Measurements from ENCODE around the gene AP1S1.

The AP1S1 gene

DNA sequence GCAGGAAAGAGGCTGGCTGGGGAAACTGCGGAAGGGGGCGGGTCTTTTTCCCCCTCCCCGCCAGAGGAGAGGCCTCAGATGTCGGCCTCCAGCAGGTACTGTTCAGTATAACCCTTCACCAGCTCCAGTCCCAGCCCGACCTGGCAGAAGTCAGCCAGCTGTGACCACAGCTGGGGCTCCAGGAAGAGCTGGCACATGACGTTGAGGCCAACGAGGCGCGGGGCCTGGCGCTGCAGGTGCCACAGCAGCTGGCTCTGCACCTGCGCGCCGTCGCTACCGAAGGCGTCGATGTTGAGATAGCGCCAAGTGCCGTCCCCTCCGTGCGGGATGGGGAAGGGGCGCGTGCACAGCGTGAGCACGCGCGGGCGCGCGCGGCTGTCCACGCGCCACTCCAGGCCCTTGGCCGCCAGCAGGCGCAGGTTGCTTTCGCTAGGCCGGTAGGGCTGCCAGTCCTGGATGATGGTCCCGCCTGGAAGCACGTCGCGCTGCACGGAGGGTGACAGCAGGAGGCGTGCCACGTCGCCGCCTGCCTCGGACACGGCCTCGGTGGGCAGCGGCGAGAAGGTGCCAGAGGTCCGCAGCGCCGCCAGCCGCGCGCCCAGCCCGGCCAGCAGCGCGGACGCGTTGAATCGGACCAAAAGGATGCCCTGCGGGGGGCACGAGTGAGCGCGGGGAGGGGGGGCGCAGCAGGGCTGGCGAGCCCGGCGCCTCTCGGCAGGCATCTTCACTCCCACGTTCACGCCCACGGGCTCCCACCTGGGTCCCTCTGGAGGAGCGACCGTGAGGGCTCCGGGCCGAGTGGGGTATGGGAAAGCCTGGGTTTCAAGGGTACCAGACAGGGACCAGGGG is 18.0 kb downstream of the AP1S1 start:
- peak in 1 of 2 experiments; percentile 37 for DNase-seq (ENCODE audit: low read depth in 1 of 2, low spot score in 1 of 2)
- in situ Hi-C loops (cut with HindIII; ENCODE audit: low pct_unique_long_range_greater_than_20kb, low sequenced_read_pairs): no loop called here
- TF ChIP-seq JUND (IDR thresholded peaks at IDR 0.05; ENCODE audit: low read depth): no peak

DNA sequence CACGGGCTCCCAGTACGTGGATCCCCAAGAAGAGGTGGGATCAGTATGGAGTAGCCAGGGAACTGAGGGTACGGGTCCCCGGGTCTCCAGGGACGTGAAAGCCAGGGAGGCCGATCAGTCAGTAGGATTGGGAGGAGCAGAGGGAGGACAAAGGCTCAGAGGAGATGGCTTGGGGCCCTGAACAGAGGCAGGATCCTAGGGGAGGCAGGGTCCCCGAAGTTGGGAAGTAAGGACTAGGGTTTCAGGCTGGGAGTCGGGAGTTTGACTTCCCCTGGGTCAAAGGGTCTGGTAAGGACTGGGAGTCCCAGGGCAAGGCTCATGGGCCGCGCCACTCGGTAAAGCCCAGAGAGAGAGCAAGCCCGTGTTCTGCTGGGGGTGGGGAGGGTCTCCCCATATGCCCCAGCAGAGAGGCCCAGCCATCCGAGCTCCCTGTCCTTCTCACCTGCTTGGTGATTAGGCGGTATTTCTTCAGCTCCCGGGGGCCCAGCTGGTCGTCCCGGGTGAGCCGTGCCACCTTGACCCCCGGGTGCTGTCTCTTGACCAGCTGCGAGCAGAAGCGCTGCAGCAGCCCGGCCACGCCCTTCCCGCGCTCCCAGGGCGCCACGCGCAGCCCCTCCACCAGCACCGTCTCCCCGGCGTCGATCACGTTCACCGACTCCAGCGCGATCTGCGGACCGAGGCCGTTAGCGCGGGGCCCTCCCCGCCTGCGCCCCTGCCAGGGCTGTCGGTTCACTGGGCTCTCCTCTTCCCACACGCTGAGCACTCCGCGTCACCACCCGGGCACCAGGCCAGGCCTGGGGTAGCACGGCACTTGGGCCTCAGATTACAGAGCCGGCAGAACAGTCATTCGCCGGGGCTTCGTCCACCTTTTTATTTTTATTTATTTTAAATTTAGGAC is 18.8 kb downstream of the AP1S1 start:
- DNase-seq (ENCODE audit: low read depth in 1 of 2, low spot score in 1 of 2): peak in 1 of 2 experiments; percentile 43
- in situ Hi-C loops (cut with HindIII; ENCODE audit: low pct_unique_long_range_greater_than_20kb, low sequenced_read_pairs): no loop called here
- TF ChIP-seq JUND (IDR thresholded peaks at IDR 0.05; ENCODE audit: low read depth): no peak

DNA sequence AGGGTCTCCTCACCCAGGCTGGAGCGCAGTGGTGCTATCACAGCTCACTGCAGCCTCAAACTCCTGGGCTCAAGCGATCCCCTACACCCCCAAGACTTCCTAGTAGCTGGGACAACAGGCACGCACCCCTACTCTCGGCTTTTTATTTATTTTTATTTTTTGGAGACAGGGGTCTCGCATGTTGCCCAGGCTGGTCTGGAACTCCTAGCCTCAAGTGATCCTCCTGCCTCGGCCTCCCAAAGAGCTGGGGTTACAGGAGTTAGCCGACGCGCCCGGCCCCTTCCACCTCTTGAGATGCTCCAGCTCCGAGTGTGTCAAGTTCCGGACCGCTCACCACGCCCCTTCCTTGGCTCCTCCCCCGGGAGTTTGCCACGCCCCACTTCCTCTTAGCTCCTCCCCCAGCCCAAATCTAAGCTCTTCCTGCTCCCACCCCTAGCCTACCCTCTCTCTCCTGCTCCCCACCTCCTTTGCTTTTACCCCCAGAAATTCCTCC is 19.5 kb downstream of the AP1S1 start:
- DNase-seq (ENCODE audit: low read depth in 1 of 2, low spot score in 1 of 2): peak; percentile 75 to 79
- in situ Hi-C loops (cut with HindIII; ENCODE audit: low pct_unique_long_range_greater_than_20kb, low sequenced_read_pairs): no loop called here
- TF ChIP-seq JUND (IDR thresholded peaks at IDR 0.05; ENCODE audit: low read depth): no peak

DNA sequence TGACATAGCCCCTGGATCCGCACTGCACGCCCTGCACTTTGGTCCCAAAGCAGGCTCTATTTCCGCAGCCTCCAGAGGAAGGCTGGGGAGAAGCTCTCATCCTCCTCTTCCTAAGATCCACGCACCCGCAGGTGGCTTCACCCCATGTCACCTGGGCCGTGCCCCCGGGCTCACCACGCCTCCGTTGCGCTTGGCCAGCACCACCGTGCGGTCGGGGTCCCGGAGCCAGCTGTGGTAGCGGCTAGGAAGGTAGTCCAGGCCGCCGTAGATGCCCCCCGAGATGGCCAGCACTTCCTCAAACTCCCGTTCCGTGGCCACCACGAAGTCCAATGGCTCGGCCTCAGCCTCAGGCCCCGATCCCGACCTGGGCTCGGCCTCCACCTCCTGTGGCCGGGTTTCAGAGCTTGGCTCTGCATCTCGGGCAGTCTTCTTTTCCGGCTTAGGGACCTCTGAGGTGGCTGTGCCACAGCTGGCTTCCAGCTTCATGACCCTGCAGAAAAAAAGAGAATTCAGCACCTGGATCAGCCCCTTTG is 20.1 kb downstream of the AP1S1 start:
- no peak for TF ChIP-seq JUND (IDR thresholded peaks at IDR 0.05; ENCODE audit: low read depth)
- in situ Hi-C loops (cut with HindIII; ENCODE audit: low pct_unique_long_range_greater_than_20kb, low sequenced_read_pairs): no loop called here
- DNase-seq (ENCODE audit: low read depth in 1 of 2, low spot score in 1 of 2): no peak

DNA sequence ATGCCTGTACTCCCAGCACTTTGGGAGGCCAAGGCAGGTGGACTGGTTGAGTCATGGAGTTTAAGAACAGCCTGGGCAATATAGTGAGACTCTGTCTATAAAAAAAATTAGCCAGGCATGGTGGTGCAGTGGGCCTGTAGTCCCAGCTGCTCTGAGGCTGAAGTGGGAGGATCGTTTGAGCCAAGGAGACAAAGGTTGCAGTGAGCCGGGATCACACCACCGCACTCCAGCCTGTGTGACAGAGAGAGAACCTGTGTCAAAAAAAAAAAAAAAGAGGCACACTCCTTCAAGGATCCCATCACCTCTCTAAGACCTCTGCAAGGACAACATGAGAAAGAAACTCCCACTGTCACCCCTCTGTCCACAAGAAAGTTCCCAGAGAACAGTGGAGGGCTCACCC is 21.4 kb downstream of the AP1S1 start:
- DNase-seq (ENCODE audit: low read depth in 1 of 2, low spot score in 1 of 2): no peak
- TF ChIP-seq JUND (IDR thresholded peaks at IDR 0.05; ENCODE audit: low read depth): no peak
- in situ Hi-C loops (cut with HindIII; ENCODE audit: low pct_unique_long_range_greater_than_20kb, low sequenced_read_pairs): no loop called here

DNA sequence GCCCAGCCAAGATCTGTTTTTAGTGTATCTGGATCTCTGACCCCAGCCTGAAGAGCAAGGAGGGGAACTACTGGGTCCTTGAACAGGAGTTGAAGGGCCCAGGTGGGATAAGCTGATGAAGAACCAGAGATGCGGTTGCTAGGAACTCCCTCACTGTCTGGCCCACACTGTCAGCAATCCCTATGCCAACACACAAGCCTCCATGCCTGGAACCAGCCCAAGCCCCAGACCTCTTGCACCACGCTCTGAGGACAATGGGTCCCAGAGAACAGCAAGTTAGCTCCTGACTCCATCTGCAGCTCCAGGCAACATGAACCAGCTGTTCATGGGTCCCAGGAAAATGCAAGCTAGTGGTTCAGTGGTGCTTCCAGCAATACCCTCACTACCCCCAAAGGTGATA is 23.4 kb downstream of the AP1S1 start:
- no peak for TF ChIP-seq JUND (IDR thresholded peaks at IDR 0.05; ENCODE audit: low read depth)
- no peak for DNase-seq (ENCODE audit: low read depth in 1 of 2, low spot score in 1 of 2)
- in situ Hi-C loops (cut with HindIII; ENCODE audit: low pct_unique_long_range_greater_than_20kb, low sequenced_read_pairs): no loop called here

DNA sequence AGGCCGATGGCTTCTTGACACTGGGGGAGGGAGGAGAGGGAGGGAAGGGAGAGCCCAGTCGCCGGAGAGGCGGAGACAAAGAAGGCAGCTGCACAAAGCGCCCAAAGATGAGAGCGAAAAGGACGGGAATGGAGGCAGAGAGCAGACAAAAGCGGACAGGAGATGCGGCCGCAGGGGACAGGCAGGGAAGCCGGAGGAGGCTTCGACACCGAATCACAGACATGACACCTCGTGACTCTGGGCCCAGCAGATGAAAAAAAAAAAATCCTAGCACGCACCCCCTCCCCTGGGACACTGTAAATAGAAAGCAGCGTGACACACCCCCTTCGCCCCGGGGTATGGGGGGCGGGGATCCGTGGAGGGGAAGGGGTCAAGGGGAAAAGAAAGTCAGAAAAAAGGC is 24.8 kb downstream of the AP1S1 start:
- no peak for DNase-seq (ENCODE audit: low read depth in 1 of 2, low spot score in 1 of 2)
- in situ Hi-C loops (cut with HindIII; ENCODE audit: low pct_unique_long_range_greater_than_20kb, low sequenced_read_pairs): no loop called here
- TF ChIP-seq JUND (IDR thresholded peaks at IDR 0.05; ENCODE audit: low read depth): no peak

DNA sequence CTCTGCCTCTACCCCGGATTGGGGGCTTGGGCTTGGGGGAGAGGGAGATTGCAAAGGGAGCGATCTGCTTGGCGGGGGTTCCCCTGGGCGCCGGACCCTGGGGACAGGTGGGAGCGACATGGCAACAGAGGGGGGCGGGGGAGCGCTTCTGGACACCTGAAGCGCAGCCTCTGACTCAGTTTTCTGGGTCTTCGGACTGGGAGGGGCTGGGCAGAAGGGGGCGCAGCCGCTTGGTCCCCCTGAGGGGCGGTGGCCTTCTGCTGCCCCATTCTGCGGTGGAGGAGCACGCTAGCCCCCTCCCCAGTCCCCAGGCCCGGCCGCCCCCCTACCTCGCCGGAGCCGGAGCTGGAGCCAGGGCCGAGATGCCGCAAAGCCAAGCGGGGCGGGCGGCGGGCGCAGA is 25.4 kb downstream of the AP1S1 start:
- in situ Hi-C loops (cut with HindIII; ENCODE audit: low pct_unique_long_range_greater_than_20kb, low sequenced_read_pairs): no loop called here
- no peak for DNase-seq (ENCODE audit: low read depth in 1 of 2, low spot score in 1 of 2)
- no peak for TF ChIP-seq JUND (IDR thresholded peaks at IDR 0.05; ENCODE audit: low read depth)

DNA sequence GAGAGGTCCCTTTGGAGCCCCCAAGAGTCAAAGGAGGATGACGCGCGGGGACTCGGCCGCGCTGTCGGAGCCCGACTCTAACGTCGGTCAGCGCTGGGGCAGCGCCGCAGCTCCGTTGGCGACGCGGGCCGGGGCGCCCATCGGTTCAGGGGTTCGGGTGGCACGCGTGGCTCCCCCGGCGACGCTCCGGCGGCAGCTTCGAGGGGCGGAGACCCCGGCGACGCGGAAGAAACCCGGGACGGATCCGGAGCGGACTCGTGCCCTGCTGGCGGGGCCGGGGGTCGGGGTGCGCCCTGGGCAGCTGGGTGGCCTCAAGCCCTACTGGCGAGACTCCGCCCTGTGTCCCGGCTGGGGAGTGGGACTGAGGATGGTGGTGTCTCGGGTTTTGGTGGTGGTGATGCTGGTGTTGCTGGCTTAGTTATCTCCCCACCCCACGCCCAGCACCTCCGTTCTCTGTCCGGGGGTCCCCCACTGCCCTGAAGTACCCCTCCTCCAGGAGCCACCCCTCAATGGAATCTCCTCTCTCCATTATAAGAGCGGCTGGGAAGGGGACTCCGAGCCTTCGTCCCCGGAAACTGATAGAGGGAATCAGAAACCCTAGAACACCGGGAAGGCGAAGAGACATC is 26.0 kb downstream of the AP1S1 start, which contains the start of gene NAT16:
NAT16 (minus strand) TSS at position 164 of the 626 bp plus-strand sequence. CDS start 5,486 bp downstream, outside the sequence.
- TF ChIP-seq JUND (IDR thresholded peaks at IDR 0.05; ENCODE audit: low read depth): no peak
- no peak for DNase-seq (ENCODE audit: low read depth in 1 of 2, low spot score in 1 of 2)
- in situ Hi-C loops (cut with HindIII; ENCODE audit: low pct_unique_long_range_greater_than_20kb, low sequenced_read_pairs): no loop called here

DNA sequence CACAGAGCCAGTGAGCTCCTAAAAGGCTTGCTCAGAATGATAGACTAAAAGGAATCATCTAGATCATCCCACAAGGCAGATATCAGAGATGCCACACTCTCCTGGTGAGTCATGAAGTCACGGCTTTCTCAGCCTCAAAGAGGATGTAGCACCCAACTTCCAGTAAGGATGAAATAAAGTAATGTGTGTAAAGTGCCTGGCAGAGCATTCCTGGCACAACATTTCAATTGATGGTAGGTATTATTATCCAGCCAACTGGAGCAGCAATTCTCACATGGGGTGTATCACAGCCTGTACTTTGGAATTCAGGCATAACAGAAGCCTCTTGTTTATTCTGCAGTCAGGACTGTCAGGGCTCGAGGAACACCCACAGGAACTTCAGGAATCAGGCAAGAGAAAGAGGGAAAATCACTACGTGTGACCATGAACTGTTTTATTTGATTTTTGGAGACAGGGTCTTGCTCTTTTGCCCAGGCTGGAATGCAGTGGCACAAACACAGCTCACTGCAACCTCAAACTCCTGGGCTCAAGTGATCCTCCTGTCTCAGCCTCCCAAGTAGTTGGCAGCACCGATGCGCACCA is 31.1 kb downstream of the AP1S1 start:
- DNase-seq (ENCODE audit: low read depth in 1 of 2, low spot score in 1 of 2): no peak
- in situ Hi-C loops (cut with HindIII; ENCODE audit: low pct_unique_long_range_greater_than_20kb, low sequenced_read_pairs): no loop called here
- no peak for TF ChIP-seq JUND (IDR thresholded peaks at IDR 0.05; ENCODE audit: low read depth)

DNA sequence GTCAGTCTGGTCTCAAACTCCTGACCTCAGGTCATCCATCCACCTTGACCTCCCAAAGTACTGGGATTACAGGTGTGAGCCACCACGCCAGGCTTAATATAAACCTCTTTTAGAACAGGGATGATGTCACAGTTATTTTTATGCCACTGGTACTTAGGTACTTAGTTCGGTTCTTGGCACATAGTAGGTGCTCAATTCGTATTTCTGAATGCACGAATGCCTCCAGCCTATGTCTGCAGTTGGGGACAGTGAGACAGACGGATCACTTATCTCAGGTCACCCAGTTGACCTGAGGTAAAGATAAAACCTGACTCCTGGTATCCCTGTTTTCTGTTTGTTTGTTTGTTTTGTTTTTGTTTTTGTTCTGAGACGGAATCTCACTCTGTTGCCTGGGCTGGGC is 31.9 kb downstream of the AP1S1 start:
- no peak for DNase-seq (ENCODE audit: low read depth in 1 of 2, low spot score in 1 of 2)
- in situ Hi-C loops (cut with HindIII; ENCODE audit: low pct_unique_long_range_greater_than_20kb, low sequenced_read_pairs): no loop called here
- TF ChIP-seq JUND (IDR thresholded peaks at IDR 0.05; ENCODE audit: low read depth): no peak
